Mesendoderm (in vitro differentiated cells): Measurements from ENCODE around the gene SPACA4.

ENCODE experiments used
- DNase-seq: peaks from one replicate; pipeline ENCODE4 v3.0.0; 2013
- H2AK5ac ChIP-seq: 2 replicates; pipeline ENCODE4 v1.6.1; 2013; ENCODE audit warnings: low read length, inconsistent platforms
- H2BK120ac ChIP-seq: 2 replicates; pipeline ENCODE4 v1.6.1; 2013; ENCODE audit warnings: low read depth, mild to moderate bottlenecking, low read length, moderate library complexity, mixed read lengths
- H2BK15ac ChIP-seq: replicated peaks from 2 replicates; pipeline ENCODE4 v1.6.1; 2013; ENCODE audit warnings: low read depth, mild to moderate bottlenecking, moderate library complexity
- H2BK5ac ChIP-seq: 2 replicates; pipeline ENCODE4 v1.6.1; 2013; ENCODE audit warnings: low read length, inconsistent platforms
- H3K18ac ChIP-seq: 2 replicates; pipeline ENCODE4 v1.6.1; 2013; ENCODE audit warnings: mild to moderate bottlenecking, low read length, mixed read lengths
- H3K23ac ChIP-seq: one replicate; pipeline ENCODE4 v1.6.1; 2013; ENCODE audit warnings: low read length
- H3K27ac ChIP-seq: 2 replicates; pipeline ENCODE4 v1.5.1; 2013; ENCODE audit warnings: low read depth, mild to moderate bottlenecking, inconsistent platforms, low read length, moderate library complexity
- H3K27me3 ChIP-seq: 2 replicates; pipeline ENCODE4 v1.6.1; 2013; ENCODE audit warnings: low read length, control low read depth, mild to moderate bottlenecking, inconsistent platforms; ENCODE audit not compliant: insufficient read depth, poor library complexity
- H3K36me3 ChIP-seq: 2 replicates; pipeline ENCODE4 v1.6.1; 2013; ENCODE audit warnings: low read length, inconsistent platforms; ENCODE audit not compliant: control insufficient read depth, insufficient read depth
- H3K4ac ChIP-seq: one replicate; pipeline ENCODE4 v1.6.1; 2013; ENCODE audit warnings: low read depth, mild to moderate bottlenecking, low read length, moderate library complexity
- H3K4me1 ChIP-seq: 2 replicates; pipeline ENCODE4 v1.6.1; 2013; ENCODE audit warnings: low read depth, low read length, inconsistent platforms; ENCODE audit not compliant: control insufficient read depth
- H3K4me2 ChIP-seq: 2 replicates; pipeline ENCODE4 v1.6.1; 2013; ENCODE audit warnings: low read length
- H3K4me3 ChIP-seq: 2 replicates; pipeline ENCODE4 v1.5.1; 2013; ENCODE audit warnings: mild to moderate bottlenecking, low read length
- H3K56ac ChIP-seq: one replicate; pipeline ENCODE4 v1.6.1; 2013; ENCODE audit warnings: low read length
- H3K79me1 ChIP-seq: 2 replicates; pipeline ENCODE4 v1.6.1; 2013; ENCODE audit warnings: low read length, inconsistent platforms
- H3K79me2 ChIP-seq: 2 replicates; pipeline ENCODE4 v1.6.1; 2013; ENCODE audit warnings: mild to moderate bottlenecking, low read length; ENCODE audit not compliant: control insufficient read depth, insufficient read depth
- H3K9ac ChIP-seq: 2 replicates; pipeline ENCODE4 v1.6.1; 2013; ENCODE audit warnings: low read length, inconsistent platforms
- H4K5ac ChIP-seq: one replicate; pipeline ENCODE4 v1.6.1; 2013; ENCODE audit warnings: low read length
- H4K8ac ChIP-seq: one replicate; pipeline ENCODE4 v1.6.1; 2013; ENCODE audit warnings: low read depth, mild to moderate bottlenecking, control low read depth, low read length, moderate library complexity
- WGBS: extraction: QIAGEN DNeasy Blood & Tissue Kit; methylation state at CpG from one replicate; pipeline ENCODE4 v1.1.7; 2013; ENCODE audit warnings: low lambda C conversion rate, missing lambda C conversion rate; ENCODE audit not compliant: insufficient coverage; ENCODE audit errors: extremely low coverage; 5-methylcytosine and 5-hydroxymethylcytosine counted together

The SPACA4 gene

DNA sequence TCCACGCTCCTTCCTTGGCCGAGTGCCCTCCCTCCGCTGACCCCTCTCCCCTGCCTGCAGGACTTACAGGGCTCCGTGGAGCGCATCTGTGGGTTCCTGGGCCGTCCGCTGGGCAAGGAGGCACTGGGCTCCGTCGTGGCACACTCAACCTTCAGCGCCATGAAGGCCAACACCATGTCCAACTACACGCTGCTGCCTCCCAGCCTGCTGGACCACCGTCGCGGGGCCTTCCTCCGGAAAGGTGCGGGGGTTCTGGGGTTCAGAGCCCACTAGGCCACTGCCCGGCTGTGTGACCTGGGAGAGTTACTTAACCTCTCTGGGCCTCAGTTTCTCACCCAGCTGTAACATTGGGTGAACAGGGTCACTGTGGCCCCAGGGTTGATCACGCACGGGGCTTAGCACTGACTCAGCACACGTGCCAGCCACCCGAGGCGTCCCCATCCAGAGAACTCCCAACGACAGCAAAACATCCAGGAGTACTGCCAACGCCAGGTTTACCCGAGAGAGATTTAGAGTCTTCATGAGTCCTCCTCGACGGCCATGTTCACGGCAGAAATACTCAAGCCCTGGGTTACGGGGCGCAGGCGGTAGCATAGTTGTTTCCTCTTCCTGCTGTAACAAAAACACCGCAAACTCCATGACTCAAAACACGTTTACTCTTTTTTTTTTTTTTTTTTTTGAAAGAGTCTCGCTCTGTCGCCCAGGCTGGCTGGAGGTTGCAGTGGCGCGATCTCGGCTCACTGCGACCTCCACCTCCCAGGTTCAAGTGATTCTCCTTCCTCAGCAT, 9.7 kb upstream of the SPACA4 start:
- no peak for DNase-seq
- H3K79me1 ChIP-seq: no peaks in the 10 kb centered on the region
- H2AK5ac ChIP-seq: no peak overlapping the region
- no peak overlapping the region for H3K9ac ChIP-seq
- no peak overlapping the region for H4K8ac ChIP-seq
- no peaks in the 10 kb centered on the region for H3K4me1 ChIP-seq
- no CpG with 5 or more reads among the region's 39 CpGs for WGBS
- no peak overlapping the region for H2BK120ac ChIP-seq
- no peak overlapping the region for H3K27ac ChIP-seq
- H3K56ac ChIP-seq: no peak overlapping the region
- no peak overlapping the region for H3K23ac ChIP-seq
- H3K4ac ChIP-seq: no peak overlapping the region
- no peak overlapping the region for H3K4me2 ChIP-seq
- H3K27me3 ChIP-seq: no peaks in the 10 kb centered on the region
- H3K4me3 ChIP-seq: no peak overlapping the region
- H3K18ac ChIP-seq: no peak overlapping the region
- H3K36me3 ChIP-seq: no peaks in the 10 kb centered on the region
- no peak overlapping the region for H2BK5ac ChIP-seq
- H2BK15ac ChIP-seq: no peak overlapping the region
- no peak overlapping the region for H4K5ac ChIP-seq
- no peaks in the 10 kb centered on the region for H3K79me2 ChIP-seq

GRCh38 chr19:48598996-48599700, 7.4 kb upstream of the SPACA4 start:
- Histone ChIP-seq H2BK120ac (no peak overlapping the region), H3K18ac (no peak overlapping the region), H3K56ac (no peak overlapping the region), H3K9ac (no peak overlapping the region), H2BK5ac (no peak overlapping the region), H3K4me2 (no peak overlapping the region), H4K5ac (no peak overlapping the region), H2AK5ac (no peak overlapping the region), H3K4ac (no peak overlapping the region), H3K4me1 (no peaks in the 10 kb centered on the region), H3K79me2 (no peaks in the 10 kb centered on the region), H3K36me3 (no peaks in the 10 kb centered on the region), H3K27ac (no peak overlapping the region), H3K4me3 (no peak overlapping the region), H2BK15ac (no peak overlapping the region), H3K23ac (no peak overlapping the region), H3K79me1 (no peaks in the 10 kb centered on the region), H3K27me3 (no peaks in the 10 kb centered on the region), H4K8ac (no peak overlapping the region)
- no peak for DNase-seq
- no CpG with 5 or more reads among the region's 30 CpGs for WGBS

DNA sequence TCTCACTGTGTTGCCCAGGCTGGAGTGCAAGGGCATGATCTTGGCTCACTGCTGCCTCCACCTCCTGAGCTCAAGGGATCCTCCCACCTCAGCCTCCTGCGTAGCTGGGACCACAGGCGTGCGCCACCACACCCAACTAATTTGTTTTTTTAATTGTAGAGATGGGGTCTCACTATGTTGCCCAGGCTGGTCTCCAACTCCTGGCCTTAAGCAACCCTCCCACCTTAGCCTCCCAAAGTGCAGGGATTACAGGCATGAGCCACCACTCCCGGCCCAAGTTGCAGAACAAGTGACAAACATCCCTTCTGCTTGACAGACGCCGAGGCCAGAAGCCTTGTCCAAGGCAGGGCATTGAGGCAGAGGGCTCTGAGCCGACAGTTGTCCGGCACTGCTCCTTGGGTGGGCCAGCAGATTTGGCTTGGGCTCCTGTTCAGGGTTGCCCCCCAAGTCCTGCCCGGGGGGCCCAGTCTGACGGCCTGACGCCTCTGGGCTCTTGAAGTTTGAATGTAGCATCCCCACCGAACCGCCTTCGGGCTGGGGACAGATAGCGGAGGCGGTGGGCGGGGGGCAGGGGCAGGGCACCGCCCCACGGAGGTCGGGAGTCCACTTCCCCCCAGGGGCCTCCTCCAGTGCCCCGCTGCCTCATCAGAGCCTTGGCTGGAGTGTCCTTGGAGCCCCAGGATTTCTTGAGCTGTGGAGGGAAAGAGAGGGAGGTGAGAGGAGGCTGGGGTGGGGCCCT, 5.7 kb upstream of the SPACA4 start:
- Histone ChIP-seq H3K36me3 (no peaks in the 10 kb centered on the region), H3K18ac (no peak overlapping the region), H3K79me2 (no peaks in the 10 kb centered on the region), H3K4me3 (no peak overlapping the region), H3K79me1 (no peaks in the 10 kb centered on the region), H2BK5ac (no peak overlapping the region), H2BK120ac (no peak overlapping the region), H3K4ac (no peak overlapping the region), H3K27me3 (no peaks in the 10 kb centered on the region), H3K56ac (no peak overlapping the region), H3K23ac (no peak overlapping the region), H3K4me1 (no peaks in the 10 kb centered on the region), H2AK5ac (no peak overlapping the region), H3K9ac (no peak overlapping the region), H4K8ac (no peak overlapping the region), H4K5ac (no peak overlapping the region), H3K27ac (no peak overlapping the region), H2BK15ac (no peak overlapping the region), H3K4me2 (no peak overlapping the region)
- WGBS: no CpG with 5 or more reads among the region's 21 CpGs
- no peak for DNase-seq

- no peak for DNase-seq
- Histone ChIP-seq H3K4me1 (no peaks in the 10 kb centered on the region), H3K79me2 (no peaks in the 10 kb centered on the region), H3K4me3 (no peak overlapping the region), H3K4ac (no peak overlapping the region), H3K23ac (no peak overlapping the region), H3K27ac (no peak overlapping the region), H3K36me3 (no peaks in the 10 kb centered on the region), H2BK15ac (no peak overlapping the region), H2BK120ac (no peak overlapping the region), H3K56ac (no peak overlapping the region), H2AK5ac (no peak overlapping the region), H3K18ac (no peak overlapping the region), H3K79me1 (no peaks in the 10 kb centered on the region), H3K4me2 (no peak overlapping the region), H4K5ac (no peak overlapping the region), H2BK5ac (no peak overlapping the region), H3K27me3 (no peaks in the 10 kb centered on the region), H4K8ac (no peak overlapping the region), H3K9ac (no peak overlapping the region)
- WGBS: no CpG with 5 or more reads among the region's 9 CpGs
These were observed 3.5 kb upstream of the SPACA4 start for GRCh38 chr19:48603001-48603400.

DNA sequence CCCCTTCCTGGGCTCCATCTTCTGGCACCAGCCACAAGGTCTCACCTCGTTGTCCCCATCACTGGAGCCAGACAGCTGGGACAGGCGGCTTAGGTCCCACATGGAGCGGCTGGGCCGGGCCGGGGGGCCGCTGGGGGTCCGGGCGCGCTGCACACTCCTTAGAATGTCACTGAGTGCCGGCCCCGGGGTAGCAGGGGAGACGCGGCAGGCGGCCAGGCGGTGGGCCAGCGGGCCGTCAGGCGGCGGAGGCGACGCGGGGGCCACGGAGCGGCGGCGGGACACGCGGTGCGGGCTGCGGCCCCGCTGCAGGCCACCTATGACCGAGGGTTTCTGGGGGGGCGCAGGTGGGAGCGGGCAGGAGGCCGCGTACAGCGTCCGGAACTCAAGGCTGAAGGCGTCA, 3.1 kb upstream of the SPACA4 start:
- Histone ChIP-seq H3K79me1 (no peaks in the 10 kb centered on the region), H2BK5ac (no peak overlapping the region), H3K18ac (no peak overlapping the region), H3K27me3 (no peaks in the 10 kb centered on the region), H4K8ac (no peak overlapping the region), H3K4me1 (no peaks in the 10 kb centered on the region), H3K79me2 (no peaks in the 10 kb centered on the region), H3K36me3 (no peaks in the 10 kb centered on the region), H3K23ac (no peak overlapping the region), H2AK5ac (no peak overlapping the region), H3K27ac (no peak overlapping the region), H2BK15ac (no peak overlapping the region), H3K9ac (no peak overlapping the region), H3K4me3 (no peak overlapping the region), H4K5ac (no peak overlapping the region), H3K56ac (no peak overlapping the region), H3K4me2 (no peak overlapping the region), H2BK120ac (no peak overlapping the region), H3K4ac (no peak overlapping the region)
- DNase-seq: no peak
- no CpG with 5 or more reads among the region's 39 CpGs for WGBS
